HUDEP-2 (cell line): Measurements from ENCODE around the gene SAMD10.
"Not testable (repeated sequence)": the region's sequence is repeated elsewhere in the genome, so short reads cannot be mapped to it uniquely, and the experiment has no call there.

ENCODE experiments used
- DNase-seq, 76 experiments: peaks; one replicate each; lab custom pipeline; 2025; ENCODE audit not compliant: unreplicated experiment in 76 of 76; lab: John Stamatoyannopoulos, UW

SAMD10 gene

GRCh38 chr20:64003960-64004725 lies 24.7 kb upstream of the SAMD10 start:
- no peak for DNase-seq

GRCh38 chr20:64001607-64002011 lies 22.2 kb upstream of the SAMD10 start:
- no peak for DNase-seq

- no peak for DNase-seq
Observed at GRCh38 chr20:64000906-64001305, 21.5 kb upstream of the SAMD10 start.

GRCh38 chr20:63982937-63983336 lies 3.5 kb upstream of the SAMD10 start:
- no peak for DNase-seq

- DNase-seq = peak in 73 of 76 experiments; percentile 42 to 98 (median 91)
Observed at GRCh38 chr20:63980806-63981728, 1.6 kb upstream of the SAMD10 start, which contains the start of gene PRPF6. TSS of gene PRPF6 (plus strand) at chr20:63981132. CDS start at chr20:63981246, 114 bp downstream.

- peak in 7 of 76 experiments; percentile 23 to 55 (median 41) for DNase-seq
Observed at GRCh38 chr20:63980317-63980805, 919 bp upstream of the SAMD10 start.

GRCh38 chr20:63979229-63979556 lies 249 bp downstream of the SAMD10 start:
- no peak for DNase-seq

GRCh38 chr20:63978319-63979228 lies 868 bp downstream of the SAMD10 start:
- peak in 50 of 76 experiments; percentile 5 to 74 (median 46) for DNase-seq

- DNase-seq = peak in 70 of 76 experiments; percentile 13 to 83 (median 60)
Observed at GRCh38 chr20:63977739-63978276, 1.6 kb downstream of the SAMD10 start.

GRCh38 chr20:63976980-63977738 lies 2.3 kb downstream of the SAMD10 start:
- DNase-seq = no peak

GRCh38 chr20:63976511-63976910 lies 2.9 kb downstream of the SAMD10 start:
- DNase-seq = not testable (repeated sequence)

- no peak for DNase-seq
Observed at GRCh38 chr20:63974402-63975200, 4.8 kb downstream of the SAMD10 start.

GRCh38 chr20:63973636-63974401 lies 5.6 kb downstream of the SAMD10 start:
- DNase-seq = peak in 67 of 76 experiments; percentile 11 to 84 (median 61)

- no peak for DNase-seq
Observed at GRCh38 chr20:63973160-63973479, 6.3 kb downstream of the SAMD10 start.

GRCh38 chr20:63972312-63973159 lies 6.9 kb downstream of the SAMD10 start:
- DNase-seq = no peak

- DNase-seq = not testable (repeated sequence)
Observed at GRCh38 chr20:63971960-63972311, 7.5 kb downstream of the SAMD10 start.
